ENCODE measurements around the gene TRAK1. TPM values are rescaled to one million over a fixed set of nuclear protein-coding genes. Genes with fewer than 3 reads are reported as not detected.
A peak's percentile ranks its signal among the peaks of the same experiment; 100 is the strongest.

TRAK1 gene
- total and polyA plus RNA-seq, 2 of the 4 experiments (the other 2 are of a cell fraction): 25.6 to 28.1 TPM

DNA sequence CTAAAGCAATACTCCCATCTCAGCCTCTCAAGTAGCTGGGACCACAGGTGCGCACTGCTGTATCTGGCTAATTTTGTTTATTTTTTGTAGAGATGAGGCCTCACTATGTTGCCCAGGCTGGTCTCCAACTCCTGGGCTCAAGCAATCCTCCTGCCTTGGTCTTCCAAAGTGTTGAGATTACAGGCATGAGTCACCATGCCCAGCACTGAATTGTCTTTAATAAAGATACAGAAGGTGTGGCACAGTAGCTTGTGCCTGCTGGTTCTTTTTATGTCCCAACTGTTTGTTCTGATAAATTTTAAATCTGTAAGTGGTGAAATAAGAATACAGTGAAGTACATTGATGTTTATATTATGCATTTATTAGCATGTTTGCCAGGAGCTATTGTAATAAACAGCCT lies 20.6 kb upstream of the TRAK1 start:
- Histone ChIP-seq H3K9me3 (ENCODE audit: control insufficient read depth, insufficient read depth, low read length) (no peaks in the 10 kb centered on the region), H3K18ac (ENCODE audit: low read depth, low read length) (no peak overlapping the region), H3K56ac (ENCODE audit: extremely low read depth, insufficient read depth, low read length) (no peak overlapping the region), H3K14ac (replicated peaks; ENCODE audit: low read depth, low read length) (no peak overlapping the region), H2BK15ac (ENCODE audit: low read depth, low read length) (no peak overlapping the region; the same call in 2 of the 3 replicates), H3K9me1 (ENCODE audit: insufficient read depth, low read length) (peaks cover 31% of the 10 kb centered on the region), H4K20me1 (ENCODE audit: insufficient read depth, low read length) (peaks cover 6% of the 10 kb centered on the region), H3K27me3 (ENCODE audit: control insufficient read depth, insufficient read depth, low read length) (no peaks in the 10 kb centered on the region), H4K8ac (ENCODE audit: low read depth in 2 of 2, low read length in 2 of 2) (no peak overlapping the region), H3K9ac (ENCODE audit: low read depth, low read length) (no peak overlapping the region), H2AFZ (replicated peaks; ENCODE audit: low read length, poor library complexity) (no peak overlapping the region), H3K27ac (ENCODE audit: insufficient read depth, low read length) (no peak overlapping the region), H4K91ac (ENCODE audit: insufficient read depth, low read depth, low read length) (peak overlapping the region; percentile 15; the same call in 1 of the 2 replicates), H2BK5ac (ENCODE audit: low read depth, low read length, poor library complexity, severe bottlenecking) (no peak overlapping the region), H3K4me3 (ENCODE audit: insufficient read depth, low read depth, low read length) (no peak overlapping the region), H2BK120ac (ENCODE audit: low read depth, low read length) (no peak overlapping the region), H2BK20ac (ENCODE audit: low read depth, low read length) (no peak overlapping the region), H3K79me1 (ENCODE audit: low read depth in 1 of 2, low read length in 2 of 2) (peaks cover 52 to 87% of the 10 kb centered on the region in 2 experiments), H3K4me1 (ENCODE audit: control insufficient read depth, insufficient read depth, low read length) (peaks cover 25% of the 10 kb centered on the region), H2AK5ac (ENCODE audit: low read depth, low read length) (no peak overlapping the region), H4K5ac (ENCODE audit: low read depth, low read length) (no peak overlapping the region), H3K4me2 (ENCODE audit: low read depth, low read length) (no peak overlapping the region), H3K23ac (ENCODE audit: low read depth, low read length) (no peak overlapping the region; the same call in 1 of the 2 replicates), H2AK9ac (replicated peaks; ENCODE audit: low read depth, low read length, poor library complexity) (no peak overlapping the region), H3K36me3 (ENCODE audit: control insufficient read depth, insufficient read depth, low read length) (no peaks in the 10 kb centered on the region), H3K4ac (ENCODE audit: low read depth, low read length) (no peak overlapping the region)
- ATAC-seq (ENCODE audit: low read depth): no peak
- TF ChIP-seq NFE2L2 (IDR thresholded peaks at IDR 0.05; ENCODE audit: low read depth, low read length) (no peak), POLR2A (IDR thresholded peaks at IDR 0.05; ENCODE audit: low read depth, low read length) (no peak), RAD21 (IDR thresholded peaks at IDR 0.05; ENCODE audit: low read length) (no peak), CEBPB (IDR thresholded peaks at IDR 0.05; ENCODE audit: low read depth, low read length) (no peak), MXI1 (IDR thresholded peaks at IDR 0.05; ENCODE audit: borderline replicate concordance, low read depth, low read length) (no peak)
- no TSS peak for BruUV-seq (replicated peaks)
- peak; percentile 18 for DNase-seq
- dilution Hi-C loops (cut with HindIII; ENCODE audit: low sequenced_read_pairs, unreplicated experiment): no loop called here
- POLR2A ChIA-PET (ENCODE audit: unreplicated experiment): no interaction called here
- WGBS, 2 experiments (ENCODE audit: extremely low coverage in 2 of 2, insufficient read length in 1 of 2): no CpG with 5 or more reads among the region's 1 CpG
- CTCF ChIA-PET: no interaction called here
- intact Hi-C loops (cut with micrococcal nuclease): loop anchor here (5.0 kb wide), 1 partner anchor 108 kb away; the partner anchor contains the start of gene ULK4
- in situ Hi-C loops (cut with MboI; ENCODE audit: low sequenced_read_pairs): no loop called here
